Vagina (tissue), 2 donors: ENCODE data around the gene TBC1D23.

Source experiments
- POLR2A ChIP-seq, 2 donors: fragments of 450-650 bp; IDR thresholded peaks; one replicate each; pipeline ENCODE4 v1.6.1; 2017; ENCODE audit warnings: antibody characterized with exemption in 2 of 2, mild to moderate bottlenecking in 2 of 2, moderate library complexity in 2 of 2
- POLR2AphosphoS5 ChIP-seq, 2 donors: sonication (generic); formaldehyde crosslinking; IDR thresholded peaks; one replicate each; pipeline ENCODE4 v1.9.0; 2017; ENCODE audit warnings: antibody characterized with exemption in 2 of 2, mild to moderate bottlenecking in 2 of 2, low read depth in 1 of 2; ENCODE audit not compliant: insufficient read depth in 1 of 2
- TF ChIP-seq, protein P1 (sequence below), 3 experiments: fragments of 450-650 bp in 2 of 3; fragments of 200-600 bp in 1 of 3; sonication (generic) in 1 of 3; IDR thresholded peaks; one replicate each; pipeline ENCODE4 v1.5.1; 2017 to 2019; ENCODE audit warnings: antibody characterized with exemption in 3 of 3, mild to moderate bottlenecking in 2 of 3, moderate library complexity in 2 of 3

DNA sequence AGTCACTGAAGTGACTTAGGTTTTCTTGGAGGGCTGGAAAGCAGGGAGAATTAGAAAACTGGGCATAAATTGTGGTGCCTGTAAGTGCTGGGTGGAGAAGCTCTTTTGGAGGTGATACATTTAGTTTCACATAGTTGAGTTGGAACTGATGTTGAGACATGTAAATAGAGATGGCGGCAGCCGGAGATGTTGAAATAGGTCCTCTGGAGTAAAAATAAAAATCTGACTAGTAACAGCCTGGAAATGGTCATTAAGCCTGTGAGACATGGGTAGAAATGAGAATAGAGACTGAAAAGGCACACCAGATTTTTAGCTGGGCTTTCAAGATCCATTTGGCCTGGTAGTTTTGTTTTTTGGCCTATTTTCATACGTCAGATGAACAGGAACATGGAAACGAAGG lies 70.9 kb downstream of the TBC1D23 start:
- TF ChIP-seq, protein P1, sequence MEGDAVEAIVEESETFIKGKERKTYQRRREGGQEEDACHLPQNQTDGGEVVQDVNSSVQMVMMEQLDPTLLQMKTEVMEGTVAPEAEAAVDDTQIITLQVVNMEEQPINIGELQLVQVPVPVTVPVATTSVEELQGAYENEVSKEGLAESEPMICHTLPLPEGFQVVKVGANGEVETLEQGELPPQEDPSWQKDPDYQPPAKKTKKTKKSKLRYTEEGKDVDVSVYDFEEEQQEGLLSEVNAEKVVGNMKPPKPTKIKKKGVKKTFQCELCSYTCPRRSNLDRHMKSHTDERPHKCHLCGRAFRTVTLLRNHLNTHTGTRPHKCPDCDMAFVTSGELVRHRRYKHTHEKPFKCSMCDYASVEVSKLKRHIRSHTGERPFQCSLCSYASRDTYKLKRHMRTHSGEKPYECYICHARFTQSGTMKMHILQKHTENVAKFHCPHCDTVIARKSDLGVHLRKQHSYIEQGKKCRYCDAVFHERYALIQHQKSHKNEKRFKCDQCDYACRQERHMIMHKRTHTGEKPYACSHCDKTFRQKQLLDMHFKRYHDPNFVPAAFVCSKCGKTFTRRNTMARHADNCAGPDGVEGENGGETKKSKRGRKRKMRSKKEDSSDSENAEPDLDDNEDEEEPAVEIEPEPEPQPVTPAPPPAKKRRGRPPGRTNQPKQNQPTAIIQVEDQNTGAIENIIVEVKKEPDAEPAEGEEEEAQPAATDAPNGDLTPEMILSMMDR (IDR thresholded peaks at IDR 0.05), result no peak
- TF ChIP-seq POLR2AphosphoS5 (IDR thresholded peaks at IDR 0.05; ENCODE audit: insufficient read depth in 1 of 2, low read depth in 1 of 2) (no peak), POLR2A (IDR thresholded peaks at IDR 0.05) (no peak)
